RCC 7860 (cell line): Measurements from ENCODE around the gene ALDH8A1.
"Not testable (repeated sequence)": the region's sequence is repeated elsewhere in the genome, so short reads cannot be mapped to it uniquely, and the experiment has no call there.

Experiments
- DNase-seq: peaks from one replicate; pipeline ENCODE4 v3.0.0-alpha.2; 2015; ENCODE audit warnings: low spot score
- FAIRE-seq: peaks from 2 replicates; lab custom pipeline; 2012; peaks lifted over from hg19 to GRCh38; lab: Jason Lieb, UNC

ALDH8A1 gene

DNA sequence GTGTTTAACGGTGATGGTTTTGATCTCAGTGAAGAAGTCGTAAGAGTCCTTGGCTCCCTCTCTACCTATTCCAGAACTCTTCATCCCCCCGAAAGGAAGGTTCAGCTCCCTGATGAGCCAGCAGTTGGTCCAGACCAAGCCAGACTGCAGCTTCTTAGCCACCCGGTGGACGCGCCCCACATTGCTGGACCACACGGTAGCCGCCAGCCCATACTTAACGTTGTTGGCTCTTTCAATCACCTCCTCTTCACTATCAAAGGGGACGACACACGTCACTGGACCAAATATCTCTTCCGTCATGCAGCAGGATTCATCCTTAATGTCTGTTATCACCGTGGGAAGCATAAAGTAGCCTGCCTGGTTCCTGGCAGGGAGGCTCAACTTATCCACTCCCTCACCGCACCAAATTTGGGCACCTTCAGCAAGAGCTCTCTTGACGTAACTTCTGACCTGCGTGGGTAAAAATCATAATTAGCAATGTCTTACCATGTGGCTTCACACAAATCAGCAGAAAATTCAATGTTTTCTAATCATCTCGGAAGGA is 31.4 kb downstream of the ALDH8A1 start:
- FAIRE-seq (no peak), DNase-seq (no peak)

DNA sequence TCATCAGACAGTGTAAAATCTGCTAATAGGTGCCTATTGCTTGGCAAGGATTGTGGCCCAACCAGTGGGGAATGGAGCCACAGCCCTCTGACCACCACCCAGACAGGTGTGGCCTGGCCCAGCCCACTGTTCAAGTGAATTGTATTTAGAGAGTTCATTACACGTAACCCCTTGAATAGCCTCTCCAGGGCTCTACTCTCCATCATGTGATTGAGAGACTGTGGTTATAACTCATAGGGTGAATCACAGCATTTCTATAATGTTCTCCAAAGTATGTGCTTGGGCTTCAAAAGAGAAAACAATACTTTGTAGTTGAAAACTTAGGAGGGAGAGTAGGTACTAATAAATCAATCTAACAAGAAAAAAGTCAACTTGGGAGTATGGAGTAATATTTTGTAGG is 38.4 kb downstream of the ALDH8A1 start:
- DNase-seq (peak; percentile 81), FAIRE-seq (peak; percentile 92)

DNA sequence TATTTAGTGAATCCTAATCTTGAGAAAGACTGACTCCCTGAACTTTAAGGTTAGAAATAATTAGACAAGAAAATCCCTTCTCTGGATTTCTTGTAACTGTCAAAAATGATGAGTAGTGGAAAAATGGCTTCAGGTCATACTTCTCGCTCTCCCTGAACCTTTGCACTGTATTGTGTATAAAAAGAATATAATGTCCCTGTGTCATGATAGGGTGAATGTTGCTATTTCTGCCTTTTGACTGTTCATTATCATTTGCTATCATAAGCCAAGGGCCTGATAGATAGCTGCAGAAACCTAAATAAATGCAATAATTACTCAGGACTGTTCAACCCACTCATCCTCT is 39.3 kb downstream of the ALDH8A1 start:
- FAIRE-seq, result no peak

DNA sequence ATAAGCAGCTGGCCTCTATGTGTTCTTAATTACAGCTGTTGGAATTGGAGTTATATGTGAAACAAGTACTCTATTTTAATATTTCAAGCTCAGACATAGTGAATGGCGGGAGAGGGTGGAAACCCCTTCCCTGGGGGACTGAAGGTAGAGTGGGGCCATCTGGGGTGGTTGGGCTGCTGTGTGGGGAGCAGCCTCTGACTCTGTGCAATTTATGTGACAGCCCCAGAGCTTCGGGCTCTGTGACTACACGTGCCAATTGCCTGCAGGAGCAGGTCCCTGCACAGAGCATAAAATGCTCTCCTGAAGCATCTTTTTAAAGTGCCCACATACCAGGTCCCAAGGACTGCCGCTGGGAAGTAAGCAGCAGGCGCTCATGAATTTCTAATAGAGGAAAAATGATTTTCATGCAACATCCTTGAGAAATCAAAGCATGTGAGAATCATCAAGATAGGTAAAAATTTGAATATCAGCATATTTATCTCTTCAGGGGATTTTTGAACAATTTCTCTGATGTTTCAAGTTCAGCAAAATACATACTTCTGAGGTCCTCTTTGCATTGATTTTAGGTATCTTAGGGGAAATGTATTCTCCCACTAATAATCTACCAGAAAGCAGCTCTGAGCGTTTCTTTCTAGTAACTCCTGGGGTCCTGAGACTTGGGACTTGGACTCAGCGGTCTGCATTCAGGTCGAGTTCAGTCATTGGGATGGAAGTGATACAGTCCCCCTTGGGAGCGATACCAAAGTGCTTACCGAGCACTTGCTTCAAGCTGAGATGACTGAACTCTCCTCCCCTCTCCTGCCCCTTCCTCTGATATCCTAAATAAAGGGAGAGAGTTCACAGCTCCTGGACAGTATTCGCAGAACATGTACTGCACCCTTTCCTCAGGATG is 40.0 kb downstream of the ALDH8A1 start:
- DNase-seq, result no peak
- FAIRE-seq, result no peak

More for the DNA sequence above, 39.3 kb downstream of the ALDH8A1 start:
- no peak for DNase-seq

DNA sequence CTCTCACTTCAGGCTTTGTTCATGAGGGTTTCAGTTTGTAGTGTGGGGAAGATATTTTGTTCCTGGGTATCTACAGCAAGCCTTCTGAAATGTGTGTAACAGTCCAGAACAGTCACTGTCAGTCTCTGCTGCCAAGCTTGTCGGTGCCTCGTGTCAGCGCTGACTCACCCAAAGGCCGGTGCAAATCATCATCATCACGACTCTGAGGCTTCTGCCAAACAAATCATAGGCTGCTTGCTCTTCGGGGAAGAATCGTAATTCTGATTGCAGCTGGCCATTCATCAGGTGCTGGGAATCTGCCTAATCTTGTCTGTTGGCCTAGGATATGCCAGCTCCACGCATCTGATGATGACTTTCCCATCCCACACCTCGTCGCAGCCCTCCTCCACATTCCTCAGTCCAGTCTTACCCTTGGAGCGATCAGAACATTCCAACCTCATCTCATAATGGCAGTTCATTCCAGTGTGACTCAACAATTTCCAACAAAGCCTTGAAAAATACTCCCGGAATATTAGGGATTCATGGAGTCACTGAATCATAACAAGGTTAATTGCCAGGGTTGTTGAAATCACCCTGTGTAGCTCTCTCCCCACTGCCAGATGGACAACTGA is 40.9 kb downstream of the ALDH8A1 start:
- DNase-seq (peak; percentile 99), FAIRE-seq (peak; percentile 97)

DNA sequence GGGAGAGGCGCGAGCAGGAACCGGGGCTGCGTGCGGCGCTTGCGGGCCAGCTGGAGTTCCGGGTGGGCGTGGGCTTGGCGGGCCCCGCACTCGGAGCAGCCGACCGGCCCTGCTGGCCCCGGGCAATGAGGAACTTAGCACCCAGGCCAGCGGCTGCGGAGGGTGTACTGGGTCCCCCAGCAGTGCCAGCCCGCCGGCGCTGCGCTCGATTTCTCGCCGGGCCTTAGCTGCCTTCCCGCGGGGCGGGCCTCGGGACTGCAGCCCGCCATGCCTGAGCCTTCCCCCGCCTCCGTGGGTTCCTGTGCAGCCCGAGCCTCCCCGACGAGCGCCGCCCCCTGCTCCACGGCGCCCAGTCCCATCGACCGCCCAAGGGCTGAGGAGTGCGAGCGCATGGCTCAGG is 45.2 kb downstream of the ALDH8A1 start:
- not testable (repeated sequence) for FAIRE-seq, DNase-seq

DNA sequence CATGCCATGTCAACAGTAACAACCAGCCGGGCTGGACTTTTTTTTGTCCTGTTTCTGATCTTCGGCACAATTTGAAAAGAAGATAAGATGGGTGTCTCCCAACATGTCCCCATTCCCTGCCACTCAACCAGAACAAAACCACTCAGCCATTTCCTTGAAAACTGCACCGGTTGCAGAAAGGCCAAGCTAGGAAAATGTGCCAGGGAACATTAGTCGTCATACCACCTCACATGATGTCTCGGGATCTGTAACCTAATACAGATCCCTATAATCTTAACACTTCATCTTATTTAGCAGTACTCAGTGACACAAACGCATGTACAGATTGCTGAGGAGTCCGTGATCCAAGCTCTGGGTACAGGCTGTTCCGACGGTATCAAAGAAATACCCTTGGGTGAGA is 46.5 kb downstream of the ALDH8A1 start:
- peak; percentile 73 for FAIRE-seq
- DNase-seq, result peak; percentile 62

DNA sequence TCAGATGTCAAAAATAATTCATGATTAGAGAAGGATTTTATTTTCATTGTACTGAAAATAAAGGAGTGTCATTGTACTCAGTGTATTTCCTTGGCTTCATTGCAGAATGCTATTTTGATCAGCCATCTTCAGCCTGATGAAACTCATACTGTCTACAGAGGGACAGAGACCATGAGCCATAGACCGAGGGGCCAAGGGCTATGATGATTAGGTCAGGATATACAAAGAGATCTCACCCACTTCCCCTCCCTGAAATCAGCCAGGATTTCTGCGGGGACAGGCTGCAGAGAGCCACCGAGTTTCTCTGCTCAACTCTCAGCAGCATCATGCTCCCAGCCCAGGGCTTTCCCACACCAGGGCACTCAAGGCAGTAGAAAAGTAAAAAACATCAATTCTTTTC is 47.0 kb downstream of the ALDH8A1 start:
- no peak for FAIRE-seq
- DNase-seq, result peak; percentile 6

DNA sequence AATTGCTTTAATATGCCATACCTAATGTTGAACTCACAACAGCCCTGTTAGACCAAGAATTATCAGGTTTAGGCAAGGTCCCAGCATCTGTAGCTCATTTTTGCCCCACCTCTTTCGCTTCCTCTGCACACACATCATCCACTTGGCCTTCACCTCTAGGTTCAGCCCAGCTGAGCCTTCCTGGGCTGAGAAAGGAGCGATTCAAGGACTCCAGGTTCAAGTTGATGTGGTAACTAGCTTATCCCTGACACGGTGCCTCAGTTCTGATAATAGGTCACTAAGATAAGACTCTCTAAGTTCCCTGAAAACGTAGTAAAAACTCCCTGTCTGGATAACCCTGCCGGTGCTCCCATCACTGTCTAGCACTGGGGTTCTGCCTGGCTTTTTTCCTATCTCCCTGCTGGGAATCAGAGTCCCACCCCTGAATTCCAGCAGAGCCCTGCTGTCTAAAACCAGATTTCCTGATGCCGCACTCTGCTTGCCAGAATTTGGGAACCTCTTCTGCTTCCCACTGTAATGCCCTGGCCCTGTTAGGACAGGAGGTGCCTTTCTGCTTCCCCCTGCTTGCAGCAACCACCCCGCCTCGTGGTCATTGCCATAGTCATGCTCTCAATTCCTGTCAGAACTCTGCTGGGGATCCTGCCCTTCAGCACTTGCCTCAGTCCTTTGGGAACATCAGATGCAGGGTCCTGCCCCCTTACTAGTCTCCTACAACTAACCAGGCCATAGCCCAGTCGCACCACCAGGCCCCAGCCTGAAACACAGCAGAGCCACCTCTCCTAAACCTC is 47.6 kb downstream of the ALDH8A1 start:
- DNase-seq (no peak), FAIRE-seq (no peak)

DNA sequence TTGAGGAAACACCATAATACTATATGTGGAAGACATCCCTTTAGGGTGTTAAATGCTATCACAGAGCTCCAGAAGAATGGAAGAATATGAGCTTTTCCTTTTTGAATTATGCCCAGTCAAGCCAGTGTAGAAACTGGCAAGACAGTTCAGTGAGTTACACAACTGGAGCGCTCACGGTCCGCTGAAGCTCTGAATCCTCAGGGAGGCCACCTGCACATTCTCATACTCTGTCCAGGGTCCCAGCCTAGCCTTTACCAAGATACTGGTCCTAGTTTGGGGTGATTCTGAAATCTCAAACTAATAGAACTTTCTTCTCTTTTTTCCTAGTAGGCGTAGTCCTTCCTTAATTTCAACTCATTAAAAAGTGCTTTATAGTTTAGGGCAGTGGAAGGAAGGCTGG is 51.3 kb downstream of the ALDH8A1 start:
- FAIRE-seq (no peak), DNase-seq (no peak)

DNA sequence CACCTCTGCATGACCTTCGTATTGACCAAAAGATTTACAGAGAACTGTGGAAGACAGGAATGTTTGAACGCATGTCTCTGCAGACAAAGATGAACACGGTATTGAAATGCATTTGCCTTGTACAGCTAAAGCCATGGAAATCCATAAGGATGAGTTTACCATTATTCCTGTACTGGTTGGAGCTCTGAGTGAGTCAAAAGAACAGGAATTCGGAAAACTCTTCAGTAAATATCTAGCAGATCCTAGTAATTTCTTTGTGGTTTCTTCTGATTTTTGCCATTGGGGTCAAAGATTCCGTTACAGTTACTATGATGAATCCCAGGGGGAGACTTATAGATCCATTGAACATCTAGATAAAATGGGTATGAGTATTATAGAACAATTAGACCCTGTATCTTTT is 51.7 kb downstream of the ALDH8A1 start:
- not testable (repeated sequence) for DNase-seq, FAIRE-seq

DNA sequence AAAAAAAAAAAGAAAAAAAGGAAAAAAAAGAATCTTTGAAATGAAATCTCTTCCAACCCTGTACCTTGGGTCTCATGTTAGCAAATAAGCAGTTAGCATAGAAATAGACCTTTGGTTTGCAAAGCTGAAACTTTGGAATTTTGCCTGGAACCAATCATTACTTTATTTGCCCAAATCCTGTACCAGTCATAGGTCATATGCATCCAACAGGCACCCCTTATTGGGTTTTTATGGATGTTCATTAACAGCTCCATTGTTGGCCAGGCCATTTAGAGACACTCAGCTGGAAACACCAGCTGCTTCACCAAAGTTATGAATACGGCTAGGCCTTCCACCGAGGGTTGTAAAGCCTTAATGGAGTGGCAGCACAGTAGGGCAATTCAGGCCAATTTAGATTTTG is 53.0 kb downstream of the ALDH8A1 start:
- no peak for DNase-seq
- no peak for FAIRE-seq

DNA sequence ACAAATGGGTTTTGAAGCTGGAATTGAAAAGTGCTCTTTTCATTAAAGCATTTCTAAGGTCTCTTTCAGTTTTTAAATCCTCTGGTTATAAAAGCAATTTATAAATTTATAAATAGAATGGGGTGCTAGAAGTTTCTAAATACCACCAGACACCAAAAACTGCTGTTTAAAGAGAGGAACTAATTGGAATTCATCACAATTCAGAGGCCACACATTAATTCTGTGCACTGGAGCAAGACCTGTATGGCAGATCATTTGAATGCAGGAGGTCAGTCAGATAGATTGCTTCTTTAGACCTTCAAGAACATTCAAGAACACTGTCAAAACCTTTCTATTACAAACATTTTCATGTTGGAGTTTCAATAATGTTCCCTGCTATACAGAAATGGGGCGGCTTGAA is 55.1 kb downstream of the ALDH8A1 start:
- FAIRE-seq (no peak), DNase-seq (no peak)

DNA sequence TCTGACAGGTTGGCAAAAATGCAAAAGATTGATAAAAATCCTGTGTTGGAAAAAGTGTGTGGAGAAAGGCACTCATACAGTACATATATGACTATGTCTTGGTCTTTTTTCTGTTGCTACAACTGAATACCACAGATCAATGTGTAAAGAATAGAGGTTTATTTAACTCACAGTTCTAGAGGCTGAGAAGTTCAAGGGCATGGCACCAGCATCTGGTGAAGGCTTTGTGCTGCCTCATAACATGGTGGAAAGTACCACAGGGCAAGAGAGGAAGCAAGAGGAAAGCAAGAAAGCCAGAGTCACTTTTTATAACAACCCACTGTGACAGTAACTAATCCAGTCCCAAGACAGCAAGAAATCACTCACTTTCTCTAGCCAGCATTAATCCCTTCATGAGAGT is 57.5 kb downstream of the ALDH8A1 start:
- no peak for FAIRE-seq

DNA sequence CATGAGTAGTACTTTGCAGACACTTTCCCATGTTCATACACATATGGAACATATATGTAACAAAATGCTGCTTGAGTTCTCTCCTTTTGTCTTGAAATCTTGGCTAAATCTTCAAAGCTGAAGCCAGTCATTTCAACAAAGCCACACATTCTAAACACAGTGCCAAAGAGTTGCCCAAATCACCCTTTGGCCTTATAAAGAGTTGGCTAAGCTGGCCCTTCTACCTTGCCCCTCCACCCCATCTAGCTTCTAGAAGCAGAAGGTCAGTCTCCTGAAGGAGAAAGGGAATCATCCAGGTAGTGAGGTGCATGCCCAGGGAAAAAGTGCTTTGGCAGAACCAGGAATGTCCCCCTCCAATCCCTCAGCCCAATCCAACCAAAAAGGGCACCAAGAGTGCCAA is 58.3 kb downstream of the ALDH8A1 start:
- FAIRE-seq (no peak), DNase-seq (no peak)

More for the DNA sequence above, 57.5 kb downstream of the ALDH8A1 start:
- DNase-seq, result no peak

DNA sequence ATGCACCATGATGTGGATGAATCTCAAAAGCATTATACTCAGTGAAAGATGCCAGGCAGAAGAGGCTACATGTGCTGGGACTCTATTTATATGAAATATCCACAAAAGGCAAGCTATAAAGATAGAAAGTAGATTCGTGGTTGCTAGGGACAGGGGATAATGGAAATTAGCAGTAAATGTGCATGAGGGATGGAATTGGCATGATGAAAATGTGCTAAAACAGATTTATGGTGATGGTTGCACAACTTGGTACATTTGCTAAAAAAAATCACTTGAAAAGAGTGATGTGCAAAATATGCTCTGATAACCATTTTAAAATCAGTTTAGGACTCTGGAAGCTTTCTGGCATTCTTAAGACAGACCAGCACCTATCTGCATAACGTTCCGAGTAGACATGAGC is 61.6 kb downstream of the ALDH8A1 start:
- no peak for DNase-seq
- no peak for FAIRE-seq

DNA sequence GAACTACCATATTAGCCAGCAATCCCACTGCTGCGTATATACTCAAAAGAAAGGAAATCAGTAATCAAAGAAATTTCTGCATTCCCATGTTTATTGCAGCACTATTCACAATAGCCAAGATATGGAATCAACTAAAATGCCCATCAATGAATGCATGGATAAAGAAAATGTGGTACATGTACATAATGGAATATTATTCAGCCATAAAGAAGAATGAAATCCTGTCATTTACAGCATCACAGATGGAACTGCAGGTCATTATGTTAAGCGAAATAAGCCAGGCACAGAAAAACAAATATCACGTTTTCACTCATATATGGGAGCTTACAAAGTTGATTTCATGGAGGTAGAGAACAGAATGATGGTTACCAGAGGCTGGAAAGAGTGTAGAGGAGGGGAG is 65.1 kb downstream of the ALDH8A1 start:
- no peak for FAIRE-seq
- DNase-seq, result no peak

DNA sequence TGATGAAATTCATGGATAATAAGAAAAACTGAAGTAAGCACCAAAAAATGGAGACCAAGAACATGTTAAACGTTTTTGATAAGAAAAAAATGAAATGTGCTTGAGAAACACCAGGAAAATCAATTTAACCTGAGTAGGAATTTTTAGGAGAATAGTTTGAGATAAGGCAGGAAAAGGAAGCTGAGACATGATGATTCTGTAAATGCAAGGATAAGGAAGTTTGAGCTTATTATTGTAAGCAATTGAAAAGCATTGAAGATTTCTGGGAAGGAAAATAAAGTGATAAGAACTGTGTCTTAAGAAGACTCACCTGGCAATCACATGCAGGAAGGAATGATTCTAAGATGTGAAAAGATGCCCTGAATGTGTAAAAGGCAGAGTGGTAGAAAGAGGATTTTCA is 66.6 kb downstream of the ALDH8A1 start:
- DNase-seq, result no peak
- FAIRE-seq, result no peak

DNA sequence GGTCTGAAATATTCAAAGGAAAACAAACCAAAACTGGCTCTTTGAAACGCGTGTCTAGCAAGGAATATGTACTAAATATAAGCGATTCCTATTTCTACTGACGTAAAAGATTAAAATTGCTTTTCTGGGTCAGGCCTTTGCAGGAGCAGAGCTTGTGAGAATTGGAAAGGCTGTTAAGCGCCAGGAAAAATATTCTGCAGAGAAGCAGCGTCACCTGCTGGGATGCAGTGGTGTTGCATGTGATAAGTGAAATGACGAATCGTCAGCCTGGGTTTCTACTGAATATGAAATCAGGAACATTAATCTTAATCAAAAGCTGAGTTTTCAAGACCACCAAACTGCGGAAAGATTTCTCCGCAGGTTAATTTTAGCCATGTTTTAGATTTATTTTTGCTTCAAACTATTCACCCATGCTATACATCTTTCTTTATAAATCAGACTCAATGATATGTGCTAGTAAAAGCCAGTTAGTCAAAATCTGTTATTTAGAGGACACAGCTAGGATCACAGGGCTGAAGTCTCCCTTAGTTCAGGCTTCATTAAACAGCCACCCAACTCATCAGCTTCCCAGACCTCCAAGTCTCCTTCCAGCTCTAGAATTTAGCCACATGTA is 67.4 kb downstream of the ALDH8A1 start:
- FAIRE-seq, result no peak
- peak; percentile 6 for DNase-seq

DNA sequence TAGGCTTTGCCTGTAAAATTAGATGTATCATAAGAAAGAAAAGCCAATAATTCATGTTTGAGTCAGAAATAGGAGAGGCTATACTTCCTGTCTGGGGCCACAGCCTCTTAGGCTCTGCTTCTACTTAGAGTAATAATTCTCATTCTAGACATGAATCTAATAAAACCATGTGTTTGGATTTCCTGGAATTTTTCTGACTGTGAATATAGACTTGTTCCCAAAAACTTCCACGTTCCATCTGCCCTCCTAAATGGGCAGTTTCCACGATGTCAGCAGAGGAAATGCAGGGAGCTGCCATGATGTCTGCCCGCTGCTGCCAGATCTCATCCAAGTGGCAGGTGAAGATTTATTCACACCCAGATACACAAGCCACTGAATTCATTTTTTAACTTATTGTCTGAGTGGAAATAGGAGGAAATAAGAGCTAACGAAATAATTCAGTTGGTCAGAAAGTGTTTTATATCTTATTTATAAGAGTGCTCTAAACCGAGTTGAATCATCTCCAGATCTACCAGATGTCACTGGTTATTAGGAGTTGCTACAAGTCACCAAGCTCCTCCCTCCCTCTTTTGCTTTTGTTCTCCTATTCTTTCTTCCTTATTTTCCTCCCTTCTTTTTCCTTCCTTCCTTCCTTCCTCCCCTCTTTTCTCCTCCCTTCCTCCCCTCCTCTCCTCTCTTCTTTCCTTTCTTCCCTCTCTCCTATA is 69.3 kb downstream of the ALDH8A1 start:
- FAIRE-seq (no peak), DNase-seq (no peak)
